ENCODE results near the gene IFNL3. TPM values are rescaled to one million over a fixed set of nuclear protein-coding genes. Genes with fewer than 3 reads are reported as not detected.

IFNL3 gene
- not detected in 2 replicates for total RNA-seq

DNA sequence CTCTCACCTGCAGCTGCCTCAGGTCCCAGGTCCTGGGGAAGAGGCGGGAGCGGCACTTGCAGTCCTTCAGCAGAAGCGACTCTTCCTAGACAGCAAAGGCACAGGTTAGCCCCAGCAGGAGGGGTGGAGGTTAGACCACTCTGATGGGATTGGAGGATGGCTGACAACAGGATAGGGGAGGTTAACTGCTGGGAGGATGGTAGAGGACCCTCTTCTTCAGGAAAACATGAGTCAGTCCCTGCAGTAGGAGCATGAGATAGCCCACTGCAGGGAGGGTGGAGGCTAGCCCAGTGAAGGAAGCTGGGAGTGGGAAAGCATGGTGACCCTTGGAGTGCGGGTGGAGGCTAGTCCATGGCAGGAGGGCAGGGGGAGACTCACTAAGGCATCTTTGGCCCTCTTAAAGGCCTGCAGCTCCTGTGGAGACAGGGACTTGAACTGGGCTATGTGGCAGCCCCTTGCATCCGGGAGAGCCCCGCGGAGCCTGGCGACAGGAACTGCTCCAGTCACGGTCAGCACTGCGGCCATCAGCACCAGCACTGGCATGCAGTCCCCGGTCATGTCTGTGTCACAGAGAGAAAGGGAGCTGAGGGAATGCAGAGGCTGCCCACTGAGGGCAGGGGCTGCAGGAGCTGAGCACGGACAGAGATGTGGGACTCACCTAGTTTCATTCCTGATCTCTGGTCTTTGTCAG is at the start of gene IFNL3:
IFNL3 (minus strand) TSS at position 597 of the 691 bp plus-strand sequence; CDS start at position 558, 39 bp downstream.

GRCh38 chr19:39268085-39268484 is 23.3 kb upstream of the IFNL3 start, which contains the start of gene IFNL2:
IFNL2 (plus strand) TSS chr19:39268396; CDS start chr19:39268569, 173 bp downstream.

GRCh38 chr19:39248806-39249205 is 4.0 kb upstream of the IFNL3 start, which contains the start of gene IFNL4:
IFNL4 (minus strand) TSS chr19:39248856.

GRCh38 chr19:39203372-39204341 is 41.1 kb downstream of the IFNL3 start, which contains the start of gene SYCN:
SYCN (minus strand) TSS chr19:39204263; CDS start chr19:39204254, 9 bp downstream.

DNA sequence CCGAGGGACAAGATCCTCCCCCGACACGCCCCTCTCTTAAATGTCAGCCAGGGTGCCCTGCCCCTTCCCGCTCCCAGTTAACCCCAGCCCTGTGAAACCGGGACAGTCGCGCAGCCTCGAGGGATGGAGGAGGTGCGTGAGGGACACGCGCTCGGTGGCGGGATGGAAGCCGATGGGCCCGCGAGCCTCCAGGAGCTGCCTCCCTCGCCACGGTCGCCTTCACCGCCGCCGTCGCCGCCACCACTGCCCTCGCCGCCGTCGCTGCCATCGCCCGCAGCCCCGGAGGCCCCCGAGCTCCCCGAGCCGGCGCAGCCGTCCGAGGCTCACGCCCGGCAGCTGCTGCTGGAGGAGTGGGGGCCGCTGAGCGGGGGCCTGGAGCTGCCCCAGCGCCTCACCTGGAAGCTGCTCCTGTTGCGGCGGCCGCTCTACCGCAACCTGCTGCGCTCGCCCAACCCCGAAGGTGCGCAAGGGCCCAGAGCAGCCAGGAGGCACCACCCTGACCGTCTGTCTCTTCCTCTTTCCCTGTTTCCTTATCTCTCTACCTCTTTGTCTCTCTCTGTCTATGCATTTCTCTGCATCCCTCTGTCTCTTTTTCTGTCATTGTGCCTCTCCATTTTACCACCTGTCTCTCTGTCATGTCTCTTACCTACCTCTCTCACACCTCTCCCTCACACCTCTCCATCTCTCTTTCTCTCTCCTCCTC is 47.8 kb downstream of the IFNL3 start, which contains the start of gene NCCRP1:
NCCRP1 (plus strand) TSS at position 105 of the 703 bp plus-strand sequence; CDS start at position 124, 19 bp downstream.

Other genes starting within 250 kb of the IFNL3 start
- 1.3 and 2.3 TPM in 2 replicates for gene FBXO27, start 212.5 kb downstream of the IFNL3 start, total RNA-seq
- not detected in 2 replicates for gene ACP7, start 160.6 kb downstream of the IFNL3 start, total RNA-seq
- gene PAK4, start 119.2 kb downstream of the IFNL3 start, total RNA-seq: 15.8 and 21.6 TPM in 2 replicates
- not detected in 2 replicates for gene NCCRP1, start 48.0 kb downstream of the IFNL3 start, total RNA-seq
- gene SYCN, start 40.7 kb downstream of the IFNL3 start, total RNA-seq: not detected in 2 replicates
- gene IFNL4, start 3.9 kb upstream of the IFNL3 start, total RNA-seq: not detected in 2 replicates
- not detected in 2 replicates for gene IFNL2, start 23.4 kb upstream of the IFNL3 start, total RNA-seq
- gene IFNL1, start 51.4 kb upstream of the IFNL3 start, total RNA-seq: not detected in 2 replicates
- 0.29 and 0.65 TPM in 2 replicates for gene LRFN1, start 75.9 kb upstream of the IFNL3 start, total RNA-seq
- gene GMFG, start 91.0 kb upstream of the IFNL3 start, total RNA-seq: 51.9 and 70.2 TPM in 2 replicates
- 64.7 and 68.9 TPM in 2 replicates for gene SAMD4B, start 97.4 kb upstream of the IFNL3 start, total RNA-seq
- gene PAF1, start 146.1 kb upstream of the IFNL3 start, total RNA-seq: 29.8 and 32.0 TPM in 2 replicates
- 17.3 and 24.2 TPM in 2 replicates for gene MED29, start 146.4 kb upstream of the IFNL3 start, total RNA-seq
- gene ZFP36, start 161.8 kb upstream of the IFNL3 start, total RNA-seq: 2.9 and 3.2 TPM in 2 replicates
- 31.7 and 36.9 TPM in 2 replicates for gene PLEKHG2, start 167.7 kb upstream of the IFNL3 start, total RNA-seq
- 47.4 and 84.9 TPM in 2 replicates for gene RPS16, start 190.9 kb upstream of the IFNL3 start, total RNA-seq
- 85.1 and 98.3 TPM in 2 replicates for gene SUPT5H, start 200.6 kb upstream of the IFNL3 start, total RNA-seq
- 55.0 and 57.8 TPM in 2 replicates for gene TIMM50, start 235.8 kb upstream of the IFNL3 start, total RNA-seq

All from vein endothelial cell (primary cell).